Glutamatergic neuron (in vitro differentiated cells): ENCODE data around the gene ZNF385C. TPM values are rescaled to one million over a fixed set of nuclear protein-coding genes. Genes with fewer than 3 reads are reported as not detected.

Experiments used
- DNase-seq: peaks from one replicate; pipeline ENCODE4 v3.0.0; 2022
- H3K27ac Mint-ChIP-seq: one replicate; pipeline ENCODE4 v1.8.0; 2020; ENCODE audit warnings: mild to moderate bottlenecking, mixed read lengths, inconsistent platforms; ENCODE audit not compliant: unreplicated experiment
- H3K27me3 Mint-ChIP-seq: one replicate; pipeline ENCODE4 v1.8.0; 2020; ENCODE audit warnings: mild to moderate bottlenecking, moderate library complexity, mixed read lengths, inconsistent platforms; ENCODE audit not compliant: unreplicated experiment
- H3K36me3 Mint-ChIP-seq: one replicate; pipeline ENCODE4 v1.8.0; 2020; ENCODE audit warnings: mild to moderate bottlenecking, mixed read lengths, inconsistent platforms; ENCODE audit not compliant: unreplicated experiment
- H3K4me1 Mint-ChIP-seq: one replicate; pipeline ENCODE4 v1.8.0; 2020; ENCODE audit warnings: mild to moderate bottlenecking, low read depth, mixed read lengths, inconsistent platforms; ENCODE audit not compliant: unreplicated experiment
- H3K4me3 Mint-ChIP-seq: one replicate; pipeline ENCODE4 v1.8.0; 2020; ENCODE audit warnings: mild to moderate bottlenecking, mixed read lengths, inconsistent platforms; ENCODE audit not compliant: unreplicated experiment
- H3K9me3 Mint-ChIP-seq: one replicate; pipeline ENCODE4 v1.8.0; 2020; ENCODE audit warnings: mild to moderate bottlenecking, moderate library complexity, mixed read lengths, inconsistent platforms; ENCODE audit not compliant: unreplicated experiment
- CTCF ChIP-seq: fragments of 200-600 bp; sonication (generic); IDR thresholded peaks from one replicate; pipeline ENCODE4 v1.5.0; 2021; ENCODE audit not compliant: partially characterized antibody, unreplicated experiment
- total RNA-seq: library from RNA; stranded (reverse); fragmentation: NEBNext Ultra II Directional; extraction: Animal tissue kit (Norgen Biotek cat#: 25700); gene quantifications from one replicate; pipeline ENCODE4 v1.2.1, GENCODE V29; 2021; ENCODE audit not compliant: unreplicated experiment

The ZNF385C gene
- total RNA-seq, 1 donor from 2014 or later, result 1.5 TPM

- peaks cover 3% of the 10 kb centered on the region for H3K4me1 Mint-ChIP-seq
Observed at GRCh38 chr17:42058063-42058462, 40.2 kb downstream of the ZNF385C start.

GRCh38 chr17:42056635-42057034 lies 41.6 kb downstream of the ZNF385C start:
- Mint-ChIP-seq H3K27me3 (peaks cover 12% of the 10 kb centered on the region), H3K36me3 (no peaks in the 10 kb centered on the region), H3K4me1 (no peaks in the 10 kb centered on the region), H3K4me3 (no peak overlapping the region), H3K27ac (no peak overlapping the region), H3K9me3 (peaks cover 3% of the 10 kb centered on the region)
- no peak for DNase-seq
- no peak for TF ChIP-seq CTCF

More at GRCh38 chr17:42058063-42058462, 40.2 kb downstream of the ZNF385C start:
- Mint-ChIP-seq H3K4me3 (no peak overlapping the region), H3K27me3 (peaks cover 6% of the 10 kb centered on the region), H3K9me3 (peaks cover 1% of the 10 kb centered on the region), H3K36me3 (no peaks in the 10 kb centered on the region), H3K27ac (no peak overlapping the region)
- TF ChIP-seq CTCF, result no peak
- DNase-seq, result no peak

- no peak for DNase-seq
- Mint-ChIP-seq H3K27ac (no peak overlapping the region), H3K9me3 (peaks cover 2% of the 10 kb centered on the region), H3K27me3 (peaks cover 17% of the 10 kb centered on the region), H3K36me3 (no peaks in the 10 kb centered on the region), H3K4me1 (no peaks in the 10 kb centered on the region), H3K4me3 (no peak overlapping the region)
- TF ChIP-seq CTCF, result no peak
Observed at GRCh38 chr17:42055496-42055895, 42.8 kb downstream of the ZNF385C start.

GRCh38 chr17:42055027-42055426 lies 43.2 kb downstream of the ZNF385C start:
- Mint-ChIP-seq H3K27me3 (peaks cover 17% of the 10 kb centered on the region), H3K9me3 (peaks cover 2% of the 10 kb centered on the region), H3K27ac (no peak overlapping the region), H3K4me1 (no peaks in the 10 kb centered on the region), H3K36me3 (no peaks in the 10 kb centered on the region), H3K4me3 (no peak overlapping the region)
- TF ChIP-seq CTCF, result no peak
- no peak for DNase-seq

GRCh38 chr17:42053731-42054500 lies 44.4 kb downstream of the ZNF385C start:
- TF ChIP-seq CTCF, result no peak
- Mint-ChIP-seq H3K4me1 (peaks cover 2% of the 10 kb centered on the region), H3K27me3 (peaks cover 17% of the 10 kb centered on the region), H3K9me3 (peaks cover 4% of the 10 kb centered on the region), H3K4me3 (no peak overlapping the region), H3K27ac (no peak overlapping the region), H3K36me3 (no peaks in the 10 kb centered on the region)
- no peak for DNase-seq
